ENCODE data around the gene KDM5B.

The KDM5B gene

GRCh38 chr1:202807926-202808757 is at the start of gene KDM5B:
Gene KDM5B (minus strand): TSS chr1:202808421. CDS start chr1:202808305, 116 bp downstream.
- H3K27me3 Mint-ChIP-seq = peaks cover 10% of the 10 kb centered on the region
- peaks cover 62% of the 10 kb centered on the region for H3K4me1 Mint-ChIP-seq
- peak; percentile 53 for ATAC-seq

GRCh38 chr1:202857136-202857610 is 49.0 kb upstream of the KDM5B start:
- Mint-ChIP-seq H3K36me3 (ENCODE audit: low read depth) (no peaks in the 10 kb centered on the region), H3K27ac (no peak overlapping the region), H3K27me3 (peaks cover 26% of the 10 kb centered on the region), H3K4me3 (no peak overlapping the region), H3K4me1 (peaks cover 5% of the 10 kb centered on the region), H3K9me3 (no peaks in the 10 kb centered on the region)
- no peak for DNase-seq
- no peak for ATAC-seq

More at GRCh38 chr1:202807926-202808757, at the start of gene KDM5B:
- Mint-ChIP-seq H3K4me3 (peak within 1 kb of the TSS; percentile 87), H3K36me3 (ENCODE audit: low read depth) (no peaks in the 10 kb centered on the region), H3K9me3 (no peaks in the 10 kb centered on the region), H3K27ac (peak within 1 kb of the TSS; percentile 78)
- peak; percentile 72 for DNase-seq

GRCh38 chr1:202856014-202856413 is 47.8 kb upstream of the KDM5B start:
- H3K4me3 Mint-ChIP-seq = no peak overlapping the region
- H3K9me3 Mint-ChIP-seq = no peaks in the 10 kb centered on the region
- no peak overlapping the region for H3K27ac Mint-ChIP-seq

GRCh38 chr1:202854787-202855186 is 46.6 kb upstream of the KDM5B start:
- Mint-ChIP-seq H3K27me3 (peaks cover 4% of the 10 kb centered on the region), H3K36me3 (ENCODE audit: low read depth) (no peaks in the 10 kb centered on the region), H3K4me3 (no peak overlapping the region), H3K4me1 (no peaks in the 10 kb centered on the region), H3K9me3 (no peaks in the 10 kb centered on the region), H3K27ac (no peak overlapping the region)
- DNase-seq (no peak), ATAC-seq (no peak)

More at GRCh38 chr1:202856014-202856413, 47.8 kb upstream of the KDM5B start:
- Mint-ChIP-seq H3K36me3 (ENCODE audit: low read depth) (no peaks in the 10 kb centered on the region), H3K4me1 (no peaks in the 10 kb centered on the region), H3K27me3 (peaks cover 16% of the 10 kb centered on the region)
- ATAC-seq (no peak), DNase-seq (no peak)

GRCh38 chr1:202852163-202852904 is 44.1 kb upstream of the KDM5B start:
- DNase-seq = peak; percentile 45
- Mint-ChIP-seq H3K4me3 (no peak overlapping the region), H3K9me3 (no peaks in the 10 kb centered on the region), H3K36me3 (ENCODE audit: low read depth) (no peaks in the 10 kb centered on the region), H3K4me1 (peaks cover 4% of the 10 kb centered on the region), H3K27ac (no peak overlapping the region), H3K27me3 (no peaks in the 10 kb centered on the region)
- peak; percentile 78 for ATAC-seq

- peaks cover 4% of the 10 kb centered on the region for H3K4me1 Mint-ChIP-seq
- no peak for ATAC-seq
Measured at GRCh38 chr1:202850593-202851362, 42.6 kb upstream of the KDM5B start.

GRCh38 chr1:202848191-202848542 is 39.9 kb upstream of the KDM5B start:
- Mint-ChIP-seq H3K36me3 (ENCODE audit: low read depth) (no peaks in the 10 kb centered on the region), H3K27ac (no peak overlapping the region), H3K27me3 (no peaks in the 10 kb centered on the region), H3K4me1 (peaks cover 4% of the 10 kb centered on the region), H3K9me3 (no peaks in the 10 kb centered on the region), H3K4me3 (no peak overlapping the region)
- no peak for DNase-seq
- ATAC-seq = peak; percentile 25

More at GRCh38 chr1:202850593-202851362, 42.6 kb upstream of the KDM5B start:
- Mint-ChIP-seq H3K27me3 (no peaks in the 10 kb centered on the region), H3K27ac (no peak overlapping the region), H3K36me3 (ENCODE audit: low read depth) (no peaks in the 10 kb centered on the region), H3K4me3 (no peak overlapping the region), H3K9me3 (no peaks in the 10 kb centered on the region)
- no peak for DNase-seq

GRCh38 chr1:202844935-202845334 is 36.7 kb upstream of the KDM5B start:
- Mint-ChIP-seq H3K4me1 (peaks cover 4% of the 10 kb centered on the region), H3K27me3 (no peaks in the 10 kb centered on the region), H3K4me3 (no peak overlapping the region), H3K9me3 (no peaks in the 10 kb centered on the region), H3K36me3 (ENCODE audit: low read depth) (no peaks in the 10 kb centered on the region), H3K27ac (no peak overlapping the region)
- DNase-seq (no peak), ATAC-seq (no peak)

GRCh38 chr1:202844259-202844658 is 36.0 kb upstream of the KDM5B start:
- H3K9me3 Mint-ChIP-seq = no peaks in the 10 kb centered on the region
- H3K4me1 Mint-ChIP-seq = peaks cover 4% of the 10 kb centered on the region
- no peak overlapping the region for H3K27ac Mint-ChIP-seq
- H3K27me3 Mint-ChIP-seq = no peaks in the 10 kb centered on the region
- no peak for ATAC-seq
- no peaks in the 10 kb centered on the region for H3K36me3 Mint-ChIP-seq (ENCODE audit: low read depth)
- DNase-seq = no peak
- no peak overlapping the region for H3K4me3 Mint-ChIP-seq

- H3K36me3 Mint-ChIP-seq (ENCODE audit: low read depth) = no peaks in the 10 kb centered on the region
Measured at GRCh38 chr1:202843081-202843480, 34.9 kb upstream of the KDM5B start.

GRCh38 chr1:202837746-202838262 is 29.6 kb upstream of the KDM5B start:
- Mint-ChIP-seq H3K27ac (no peak overlapping the region), H3K36me3 (ENCODE audit: low read depth) (no peaks in the 10 kb centered on the region), H3K4me3 (no peak overlapping the region)

More at GRCh38 chr1:202843081-202843480, 34.9 kb upstream of the KDM5B start:
- Mint-ChIP-seq H3K9me3 (no peaks in the 10 kb centered on the region), H3K4me1 (peaks cover 2% of the 10 kb centered on the region), H3K27ac (no peak overlapping the region), H3K4me3 (no peak overlapping the region), H3K27me3 (peaks cover under 1% of the 10 kb centered on the region)
- ATAC-seq = no peak
- no peak for DNase-seq

GRCh38 chr1:202836623-202837403 is 28.6 kb upstream of the KDM5B start:
- Mint-ChIP-seq H3K9me3 (no peaks in the 10 kb centered on the region), H3K27ac (no peak overlapping the region), H3K27me3 (peaks cover 8% of the 10 kb centered on the region), H3K4me3 (no peak overlapping the region), H3K4me1 (peaks cover 33% of the 10 kb centered on the region), H3K36me3 (ENCODE audit: low read depth) (no peaks in the 10 kb centered on the region)
- no peak for ATAC-seq
- DNase-seq = no peak

More at GRCh38 chr1:202837746-202838262, 29.6 kb upstream of the KDM5B start:
- peaks cover 8% of the 10 kb centered on the region for H3K27me3 Mint-ChIP-seq
- DNase-seq (no peak), ATAC-seq (no peak)
- H3K4me1 Mint-ChIP-seq = peaks cover 33% of the 10 kb centered on the region
- no peaks in the 10 kb centered on the region for H3K9me3 Mint-ChIP-seq

GRCh38 chr1:202835548-202836072 is 27.4 kb upstream of the KDM5B start:
- Mint-ChIP-seq H3K27ac (no peak overlapping the region), H3K4me3 (peak overlapping the region; percentile 16)

More at GRCh38 chr1:202835548-202836072, 27.4 kb upstream of the KDM5B start:
- H3K36me3 Mint-ChIP-seq (ENCODE audit: low read depth) = no peaks in the 10 kb centered on the region
- ATAC-seq = peak; percentile 60
- peak; percentile 34 for DNase-seq
- peaks cover 33% of the 10 kb centered on the region for H3K4me1 Mint-ChIP-seq
- no peaks in the 10 kb centered on the region for H3K9me3 Mint-ChIP-seq
- peaks cover 8% of the 10 kb centered on the region for H3K27me3 Mint-ChIP-seq

All from activated naive CD8-positive, alpha-beta T cell treated with anti-CD3 and anti-CD28 coated beads, Interleukin-2, amount 50 U/mL, for 24 hours (primary cell).